SK-N-SH treated with all-trans-retinoic acid at 6 μM for 48 hours (cell line): Measurements from ENCODE around the gene PARP3.

Experiments used
- ATAC-seq: fragments of 200-7000 bp; cut with Tn5 transposase; 3 replicates; pipeline ENCODE4 v1.9.1; 2020; ENCODE audit warnings: mild to moderate bottlenecking, moderate library complexity
- ARNTL ChIP-seq: fragments of 450-650 bp; formaldehyde crosslinking; IDR thresholded peaks from 2 replicates; pipeline ENCODE4 v1.5.0; 2020; ENCODE audit warnings: low read depth, mild to moderate bottlenecking, moderate library complexity, borderline replicate concordance
- CSDC2 ChIP-seq: fragments of 250-450 bp; sonication (Bioruptor Pico); IDR thresholded peaks from 2 replicates; pipeline ENCODE4 v1.5.0; 2020; ENCODE audit warnings: mild to moderate bottlenecking, moderate library complexity
- ESRRG ChIP-seq: fragments of 250-450 bp; sonication (Bioruptor Pico); IDR thresholded peaks from 2 replicates; pipeline ENCODE4 v1.6.1; 2021; ENCODE audit warnings: mild to moderate bottlenecking
- GLIS3 ChIP-seq: fragments of 250-450 bp; sonication (Bioruptor Pico); IDR thresholded peaks from 2 replicates; pipeline ENCODE4 v1.5.0; 2020; ENCODE audit warnings: mild to moderate bottlenecking, moderate library complexity
- ISL1 ChIP-seq: fragments of 250-450 bp; sonication (Bioruptor Pico); IDR thresholded peaks from 2 replicates; pipeline ENCODE4 v2.1.2; 2022; ENCODE audit warnings: mild to moderate bottlenecking, moderate library complexity
- OSR1 ChIP-seq: fragments of 250-450 bp; sonication (Bioruptor Pico); IDR thresholded peaks from 2 replicates; pipeline ENCODE4 v1.8.0; 2022; ENCODE audit warnings: moderate library complexity, mild to moderate bottlenecking, inconsistent platforms
- POU6F1 ChIP-seq: fragments of 250-450 bp; sonication (Bioruptor Pico); IDR thresholded peaks from 2 replicates; pipeline ENCODE4 v1.8.0; 2021; ENCODE audit warnings: low read depth, mild to moderate bottlenecking, moderate library complexity, borderline replicate concordance
- PPARA ChIP-seq: fragments of 250-450 bp; sonication (Bioruptor Pico); IDR thresholded peaks from 2 replicates; pipeline ENCODE4 v1.5.0; 2020; ENCODE audit warnings: mild to moderate bottlenecking, borderline replicate concordance
- RARB ChIP-seq: fragments of 250-450 bp; sonication (Bioruptor Pico); IDR thresholded peaks from 2 replicates; pipeline ENCODE4 v1.8.0; 2021; ENCODE audit warnings: mild to moderate bottlenecking, moderate library complexity
- SNAI2 ChIP-seq: fragments of 250-450 bp; sonication (Bioruptor Pico); IDR thresholded peaks from 2 replicates; pipeline ENCODE4 v1.5.0; 2020; ENCODE audit warnings: mild to moderate bottlenecking, moderate library complexity
- TCF4 ChIP-seq: fragments of 250-450 bp; sonication (Bioruptor Pico); IDR thresholded peaks from 2 replicates; pipeline ENCODE4 v1.8.0; 2021; ENCODE audit warnings: mild to moderate bottlenecking, moderate library complexity, borderline replicate concordance
- TSHZ2 ChIP-seq: fragments of 250-450 bp; sonication (Bioruptor Pico); IDR thresholded peaks from 2 replicates; pipeline ENCODE4 v1.5.0; 2020; ENCODE audit warnings: mild to moderate bottlenecking, moderate library complexity
- ZC3H10 ChIP-seq: fragments of 250-450 bp; sonication (Bioruptor Pico); IDR thresholded peaks from 2 replicates; pipeline ENCODE4 v1.5.1; 2021; ENCODE audit warnings: mild to moderate bottlenecking, moderate library complexity
- ZFP30 ChIP-seq: fragments of 450-650 bp; formaldehyde crosslinking; IDR thresholded peaks from 2 replicates; pipeline ENCODE4 v1.5.0; 2022; ENCODE audit warnings: mild to moderate bottlenecking, moderate library complexity
- ZNF565 ChIP-seq: fragments of 450-650 bp; formaldehyde crosslinking; conservative IDR thresholded peaks from 2 replicates; pipeline ENCODE4 v1.5.0; 2020; ENCODE audit warnings: low read depth, mild to moderate bottlenecking, moderate library complexity
- ZNF70 ChIP-seq: fragments of 450-650 bp; formaldehyde crosslinking; IDR thresholded peaks from 2 replicates; pipeline ENCODE4 v1.5.0; 2020; ENCODE audit warnings: mild to moderate bottlenecking, moderate library complexity
- ZNF8 ChIP-seq: fragments of 450-650 bp; formaldehyde crosslinking; IDR thresholded peaks from 2 replicates; pipeline ENCODE4 v1.5.0; 2020; ENCODE audit warnings: mild to moderate bottlenecking, moderate library complexity
- TF ChIP-seq, protein P1 (sequence below): fragments of 250-450 bp; sonication (Bioruptor Pico); IDR thresholded peaks from 2 replicates; pipeline ENCODE4 v1.5.1; 2020; ENCODE audit warnings: low read depth, mild to moderate bottlenecking, moderate library complexity
- TF ChIP-seq, protein P2 (sequence below): fragments of 250-450 bp; sonication (Bioruptor Pico); IDR thresholded peaks from 2 replicates; pipeline ENCODE4 v1.5.1; 2021; ENCODE audit warnings: mild to moderate bottlenecking, moderate library complexity
- TF ChIP-seq, protein P3 (sequence below): fragments of 250-450 bp; sonication (Bioruptor Pico); IDR thresholded peaks from 2 replicates; pipeline ENCODE4 v1.8.0; 2020; ENCODE audit warnings: mild to moderate bottlenecking, moderate library complexity, borderline replicate concordance

The PARP3 gene

GRCh38 chr3:51985063-51985462, 42.9 kb downstream of the PARP3 start:
- no peak for ATAC-seq
- TF ChIP-seq TCF4 (CRISPR knock-in tag) (no peak), POU6F1 (CRISPR knock-in tag) (no peak)

- TF ChIP-seq ISL1 (CRISPR knock-in tag), result no peak
- TF ChIP-seq SNAI2, result no peak
- no peak for TF ChIP-seq TSHZ2
- no peak for TF ChIP-seq PPARA (CRISPR knock-in tag)
- no peak for TF ChIP-seq OSR1 (CRISPR knock-in tag)
- TF ChIP-seq ARNTL (CRISPR knock-in tag), result no peak
- no peak for TF ChIP-seq RARB (CRISPR knock-in tag)
- TF ChIP-seq ESRRG (CRISPR knock-in tag), result no peak
- TF ChIP-seq, protein P1, sequence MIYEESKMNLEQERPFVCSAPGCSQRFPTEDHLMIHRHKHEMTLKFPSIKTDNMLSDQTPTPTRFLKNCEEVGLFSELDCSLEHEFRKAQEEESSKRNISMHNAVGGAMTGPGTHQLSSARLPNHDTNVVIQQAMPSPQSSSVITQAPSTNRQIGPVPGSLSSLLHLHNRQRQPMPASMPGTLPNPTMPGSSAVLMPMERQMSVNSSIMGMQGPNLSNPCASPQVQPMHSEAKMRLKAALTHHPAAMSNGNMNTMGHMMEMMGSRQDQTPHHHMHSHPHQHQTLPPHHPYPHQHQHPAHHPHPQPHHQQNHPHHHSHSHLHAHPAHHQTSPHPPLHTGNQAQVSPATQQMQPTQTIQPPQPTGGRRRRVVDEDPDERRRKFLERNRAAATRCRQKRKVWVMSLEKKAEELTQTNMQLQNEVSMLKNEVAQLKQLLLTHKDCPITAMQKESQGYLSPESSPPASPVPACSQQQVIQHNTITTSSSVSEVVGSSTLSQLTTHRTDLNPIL (CRISPR knock-in tag), result no peak
- no peak for TF ChIP-seq ZC3H10 (CRISPR knock-in tag)
- TF ChIP-seq ZFP30 (CRISPR knock-in tag), result no peak
- TF ChIP-seq ZNF8 (CRISPR knock-in tag), result no peak
- TF ChIP-seq ZNF565, result no peak
- ATAC-seq, result no peak
Observed at GRCh38 chr3:51986010-51986947, 44.1 kb downstream of the PARP3 start.

DNA sequence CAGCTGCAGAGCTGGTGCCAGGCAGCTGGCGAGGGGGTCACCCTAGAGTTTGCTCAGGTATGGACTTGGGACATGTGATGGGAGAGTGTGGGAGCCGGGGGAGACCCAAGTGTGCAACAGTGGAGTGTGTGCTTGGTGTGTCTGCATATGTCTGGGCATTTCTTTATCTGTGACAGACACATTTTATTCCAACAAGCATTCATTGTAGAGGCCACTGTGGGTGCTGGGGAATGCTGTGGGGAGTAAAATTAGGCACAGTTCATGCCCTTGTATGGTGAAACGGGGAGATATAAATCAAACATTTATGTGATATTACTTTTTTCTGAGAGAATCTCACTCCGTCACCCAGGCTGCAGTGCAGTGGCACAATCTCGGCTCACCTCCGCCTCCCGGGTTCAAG, 45.4 kb downstream of the PARP3 start:
- no peak for ATAC-seq

More for the DNA sequence above, 45.4 kb downstream of the PARP3 start:
- TF ChIP-seq ISL1 (CRISPR knock-in tag) (no peak), GLIS3 (CRISPR knock-in tag) (no peak), SNAI2 (no peak), TCF4 (CRISPR knock-in tag) (no peak), ARNTL (CRISPR knock-in tag) (no peak), ZNF70 (no peak), ZC3H10 (CRISPR knock-in tag) (no peak), TSHZ2 (no peak), OSR1 (CRISPR knock-in tag) (no peak), POU6F1 (CRISPR knock-in tag) (no peak), PPARA (CRISPR knock-in tag) (no peak), CSDC2 (CRISPR knock-in tag) (no peak), ESRRG (CRISPR knock-in tag) (no peak), ZNF565 (no peak), ZFP30 (CRISPR knock-in tag) (no peak)
- TF ChIP-seq, protein P2, sequence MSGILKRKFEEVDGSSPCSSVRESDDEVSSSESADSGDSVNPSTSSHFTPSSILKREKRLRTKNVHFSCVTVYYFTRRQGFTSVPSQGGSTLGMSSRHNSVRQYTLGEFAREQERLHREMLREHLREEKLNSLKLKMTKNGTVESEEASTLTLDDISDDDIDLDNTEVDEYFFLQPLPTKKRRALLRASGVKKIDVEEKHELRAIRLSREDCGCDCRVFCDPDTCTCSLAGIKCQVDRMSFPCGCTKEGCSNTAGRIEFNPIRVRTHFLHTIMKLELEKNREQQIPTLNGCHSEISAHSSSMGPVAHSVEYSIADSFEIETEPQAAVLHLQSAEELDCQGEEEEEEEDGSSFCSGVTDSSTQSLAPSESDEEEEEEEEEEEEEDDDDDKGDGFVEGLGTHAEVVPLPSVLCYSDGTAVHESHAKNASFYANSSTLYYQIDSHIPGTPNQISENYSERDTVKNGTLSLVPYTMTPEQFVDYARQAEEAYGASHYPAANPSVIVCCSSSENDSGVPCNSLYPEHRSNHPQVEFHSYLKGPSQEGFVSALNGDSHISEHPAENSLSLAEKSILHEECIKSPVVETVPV (CRISPR knock-in tag), result no peak
- TF ChIP-seq, protein P1 (CRISPR knock-in tag), result no peak
- TF ChIP-seq, protein P3, sequence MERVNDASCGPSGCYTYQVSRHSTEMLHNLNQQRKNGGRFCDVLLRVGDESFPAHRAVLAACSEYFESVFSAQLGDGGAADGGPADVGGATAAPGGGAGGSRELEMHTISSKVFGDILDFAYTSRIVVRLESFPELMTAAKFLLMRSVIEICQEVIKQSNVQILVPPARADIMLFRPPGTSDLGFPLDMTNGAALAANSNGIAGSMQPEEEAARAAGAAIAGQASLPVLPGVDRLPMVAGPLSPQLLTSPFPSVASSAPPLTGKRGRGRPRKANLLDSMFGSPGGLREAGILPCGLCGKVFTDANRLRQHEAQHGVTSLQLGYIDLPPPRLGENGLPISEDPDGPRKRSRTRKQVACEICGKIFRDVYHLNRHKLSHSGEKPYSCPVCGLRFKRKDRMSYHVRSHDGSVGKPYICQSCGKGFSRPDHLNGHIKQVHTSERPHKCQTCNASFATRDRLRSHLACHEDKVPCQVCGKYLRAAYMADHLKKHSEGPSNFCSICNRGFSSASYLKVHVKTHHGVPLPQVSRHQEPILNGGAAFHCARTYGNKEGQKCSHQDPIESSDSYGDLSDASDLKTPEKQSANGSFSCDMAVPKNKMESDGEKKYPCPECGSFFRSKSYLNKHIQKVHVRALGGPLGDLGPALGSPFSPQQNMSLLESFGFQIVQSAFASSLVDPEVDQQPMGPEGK, result no peak
